ENCODE results near the gene C9orf50.
"Not testable (repeated sequence)": the region's sequence is repeated elsewhere in the genome, so short reads cannot be mapped to it uniquely, and the experiment has no call there.

C9orf50 gene

GRCh38 chr9:129637673-129638439 is 17.0 kb upstream of the C9orf50 start:
- no peak for DNase-seq (ENCODE audit: low read depth)
- TF ChIP-seq CTCF (IDR thresholded peaks at IDR 0.05; ENCODE audit: control insufficient read depth, extremely low read depth, insufficient read depth): no peak
- H3K4me3 ChIP-seq (ENCODE audit: low read depth, low read length): no peak overlapping the region

- TF ChIP-seq CTCF (IDR thresholded peaks at IDR 0.05; ENCODE audit: control insufficient read depth, extremely low read depth, insufficient read depth): no peak
- no peak overlapping the region for H3K4me3 ChIP-seq (ENCODE audit: low read depth, low read length)
- DNase-seq (ENCODE audit: low read depth): no peak
These were observed 16.2 kb upstream of the C9orf50 start for GRCh38 chr9:129637102-129637501.

- not testable (repeated sequence) for H3K4me3 ChIP-seq (ENCODE audit: low read depth, low read length)
These were observed 15.4 kb upstream of the C9orf50 start for GRCh38 chr9:129636343-129636742.

GRCh38 chr9:129635099-129636065 is 14.5 kb upstream of the C9orf50 start:
- H3K4me3 ChIP-seq (ENCODE audit: low read depth, low read length): no peak overlapping the region
- no peak for DNase-seq (ENCODE audit: low read depth)
- TF ChIP-seq CTCF (IDR thresholded peaks at IDR 0.05; ENCODE audit: control insufficient read depth, extremely low read depth, insufficient read depth): no peak

More at GRCh38 chr9:129636343-129636742, 15.4 kb upstream of the C9orf50 start:
- not testable (repeated sequence) for DNase-seq (ENCODE audit: low read depth)

GRCh38 chr9:129633848-129634247 is 12.9 kb upstream of the C9orf50 start:
- no peak for TF ChIP-seq CTCF (IDR thresholded peaks at IDR 0.05; ENCODE audit: control insufficient read depth, extremely low read depth, insufficient read depth)
- DNase-seq (ENCODE audit: low read depth): no peak
- H3K4me3 ChIP-seq (ENCODE audit: low read depth, low read length): no peak overlapping the region

- DNase-seq (ENCODE audit: low read depth): no peak
- TF ChIP-seq CTCF (IDR thresholded peaks at IDR 0.05; ENCODE audit: control insufficient read depth, extremely low read depth, insufficient read depth): no peak
- no peak overlapping the region for H3K4me3 ChIP-seq (ENCODE audit: low read depth, low read length)
These were observed 12.3 kb upstream of the C9orf50 start for GRCh38 chr9:129633207-129633606.

- no peak for DNase-seq (ENCODE audit: low read depth)
- no peak overlapping the region for H3K4me3 ChIP-seq (ENCODE audit: low read depth, low read length)
- TF ChIP-seq CTCF (IDR thresholded peaks at IDR 0.05; ENCODE audit: control insufficient read depth, extremely low read depth, insufficient read depth): no peak
These were observed 11.6 kb upstream of the C9orf50 start for GRCh38 chr9:129632460-129632859.
